ENCODE measurements around the gene FOXS1.
"Not testable (repeated sequence)": the region's sequence is repeated elsewhere in the genome, so short reads cannot be mapped to it uniquely, and the experiment has no call there.

The FOXS1 gene

DNA sequence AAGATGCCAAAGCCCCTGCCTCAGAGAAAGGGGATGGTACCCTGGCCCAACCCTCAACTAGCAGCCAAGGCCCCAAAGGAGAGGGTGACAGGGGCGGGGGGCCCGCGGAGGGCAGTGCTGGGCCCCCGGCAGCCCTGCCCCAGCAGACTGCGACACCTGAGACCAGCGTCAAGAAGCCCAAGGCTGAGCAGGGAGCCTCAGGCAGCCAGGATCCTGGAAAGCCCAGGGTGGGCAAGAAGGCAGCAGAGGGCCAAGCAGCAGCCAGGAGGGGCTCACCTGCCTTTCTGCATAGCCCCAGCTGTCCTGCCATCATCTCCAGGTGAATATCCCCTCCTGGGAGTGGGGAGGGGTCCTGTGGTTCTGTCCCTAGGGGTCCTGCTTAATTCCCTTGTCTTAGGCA, 25.2 kb downstream of the FOXS1 start:
- no peak for FAIRE-seq

DNA sequence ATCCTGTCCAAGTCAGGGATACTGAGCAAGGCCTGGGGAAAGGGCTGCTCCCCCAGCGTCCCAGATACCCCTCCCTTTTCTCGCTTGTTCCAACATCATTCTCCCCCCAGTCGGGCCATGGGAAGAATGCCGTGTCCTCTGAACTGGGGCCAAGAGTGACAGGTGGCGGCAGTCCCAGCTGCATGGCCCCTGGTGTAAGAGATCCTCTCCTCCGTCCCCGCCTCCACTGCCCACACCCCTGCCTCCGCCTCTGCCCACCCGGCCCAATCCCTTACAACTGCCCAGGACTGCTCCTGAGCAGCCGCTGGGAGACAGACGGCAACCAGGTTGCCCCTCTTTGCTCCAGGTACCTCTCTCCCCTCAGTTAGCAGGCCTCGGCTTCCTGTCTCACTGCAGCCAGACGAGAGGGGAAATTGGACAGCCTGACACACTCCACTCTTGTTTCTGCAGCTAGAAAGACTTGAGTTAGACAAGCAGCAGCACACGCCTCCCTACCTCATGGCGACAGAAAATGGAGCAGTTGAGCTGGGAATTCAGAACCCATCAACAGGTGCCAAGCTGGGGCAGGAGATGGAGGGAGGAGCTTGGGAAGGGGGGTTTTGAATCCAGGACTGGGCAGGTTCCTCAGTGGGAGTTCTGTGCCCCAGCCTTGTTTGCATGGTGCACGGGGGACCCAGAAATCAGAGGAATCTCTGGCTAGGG, 26.2 kb downstream of the FOXS1 start, which contains the start of gene MYLK2:
TSS of gene MYLK2 (plus strand) at position 274 of the 702 bp plus-strand sequence. CDS start at position 499, 225 bp downstream.
- no peak for FAIRE-seq

DNA sequence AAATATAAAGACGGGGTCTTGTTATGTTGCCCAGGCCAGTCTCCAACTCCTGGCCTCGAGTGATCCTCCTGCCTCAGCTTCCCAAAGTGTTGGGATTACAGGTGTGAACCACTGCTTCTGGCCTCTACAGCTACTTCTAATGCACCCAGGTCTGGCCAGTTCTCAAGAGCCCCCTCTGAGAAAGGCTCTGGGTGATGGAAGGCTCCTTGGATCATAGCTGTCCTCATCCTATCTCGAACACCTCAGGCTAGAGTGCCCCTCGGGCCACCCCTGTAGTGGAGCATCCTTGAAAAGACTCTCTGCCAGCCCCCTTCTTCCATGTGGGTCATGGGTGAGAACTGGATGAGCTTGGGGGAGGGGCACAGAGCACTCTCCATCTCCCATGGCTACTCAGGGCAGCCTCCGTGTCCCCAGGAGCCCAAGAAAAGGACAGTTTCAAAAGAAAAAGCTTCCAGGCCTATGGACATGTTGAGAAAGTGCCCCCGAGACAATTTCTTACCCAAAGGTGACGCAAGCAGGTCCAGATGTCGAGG, 27.0 kb downstream of the FOXS1 start:
- FAIRE-seq = no peak

DNA sequence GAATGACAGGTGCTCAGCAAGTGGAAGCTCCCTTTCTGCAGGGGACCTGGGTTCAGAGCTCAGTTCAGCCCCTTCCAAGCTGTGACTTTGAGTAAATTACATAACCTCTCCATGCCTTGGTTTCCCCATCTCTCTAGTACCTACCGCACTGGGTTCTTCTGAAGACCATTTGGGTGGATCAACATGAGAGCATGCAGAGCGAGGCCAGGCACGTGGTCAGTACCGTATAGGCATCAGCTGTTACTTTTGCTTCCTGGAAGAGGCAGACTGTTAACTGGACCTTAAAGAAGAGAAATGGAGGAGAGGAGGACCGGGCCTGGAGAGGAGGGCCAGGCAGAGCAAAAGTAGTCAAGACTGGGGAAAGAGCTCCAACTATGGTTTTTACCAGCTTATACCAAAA, 27.9 kb downstream of the FOXS1 start:
- no peak for FAIRE-seq

DNA sequence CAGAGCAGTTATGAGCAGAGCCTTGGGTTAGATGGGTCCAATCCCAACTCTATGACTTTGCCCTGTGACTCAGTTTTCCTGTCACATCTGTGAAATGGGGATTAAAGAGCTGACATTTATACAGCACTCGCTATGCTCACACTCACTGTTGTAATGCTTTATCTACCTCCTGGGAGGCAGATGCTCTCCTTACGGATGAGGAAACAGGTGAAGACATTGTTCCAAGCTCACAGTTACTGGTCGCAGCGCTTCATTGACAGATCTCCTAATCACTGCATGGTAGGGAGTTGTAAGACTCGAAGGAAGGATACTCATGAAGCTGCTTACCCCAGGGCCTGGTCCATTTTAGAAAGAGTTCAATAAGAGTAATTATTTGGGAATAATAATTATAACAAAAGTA, 29.2 kb downstream of the FOXS1 start:
- FAIRE-seq = no peak

DNA sequence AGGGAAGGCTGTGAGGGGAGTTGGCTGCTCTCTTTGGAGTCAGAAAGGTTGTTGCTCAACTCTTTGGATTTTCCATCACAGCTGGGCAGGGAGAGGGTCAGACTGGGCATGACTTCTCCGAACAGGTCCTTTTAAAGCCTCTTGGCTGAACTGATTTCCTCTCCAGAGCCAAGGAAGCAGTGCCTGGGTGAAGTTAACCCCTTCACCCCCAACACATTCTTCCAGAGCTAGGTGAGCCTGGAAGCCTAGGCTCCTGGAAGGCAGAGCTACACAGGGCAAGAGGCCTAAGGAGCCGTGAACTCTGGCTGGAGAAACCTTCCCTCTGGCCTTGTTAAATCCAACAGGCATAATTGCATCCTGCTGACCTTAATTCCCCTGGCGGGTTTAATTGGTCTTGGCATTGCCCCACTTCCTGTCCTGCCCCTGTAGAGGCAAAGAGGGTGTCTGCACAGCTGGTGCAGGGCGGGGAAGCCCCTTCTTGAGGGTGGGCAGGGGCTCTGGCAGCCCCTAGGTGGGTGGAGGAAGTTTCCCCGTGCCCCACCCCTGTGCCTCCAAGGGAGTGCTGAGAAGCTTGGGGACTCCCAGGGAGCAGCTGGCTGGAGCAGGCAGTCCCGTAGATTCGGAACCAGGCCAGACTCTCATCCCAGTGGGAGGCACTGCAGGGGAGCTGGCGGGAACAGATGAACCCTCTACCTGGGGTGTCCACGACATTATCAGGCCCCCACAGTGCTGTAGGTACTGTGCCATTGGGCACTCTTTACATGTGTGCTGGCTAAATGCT, 29.8 kb downstream of the FOXS1 start:
- FAIRE-seq = no peak

DNA sequence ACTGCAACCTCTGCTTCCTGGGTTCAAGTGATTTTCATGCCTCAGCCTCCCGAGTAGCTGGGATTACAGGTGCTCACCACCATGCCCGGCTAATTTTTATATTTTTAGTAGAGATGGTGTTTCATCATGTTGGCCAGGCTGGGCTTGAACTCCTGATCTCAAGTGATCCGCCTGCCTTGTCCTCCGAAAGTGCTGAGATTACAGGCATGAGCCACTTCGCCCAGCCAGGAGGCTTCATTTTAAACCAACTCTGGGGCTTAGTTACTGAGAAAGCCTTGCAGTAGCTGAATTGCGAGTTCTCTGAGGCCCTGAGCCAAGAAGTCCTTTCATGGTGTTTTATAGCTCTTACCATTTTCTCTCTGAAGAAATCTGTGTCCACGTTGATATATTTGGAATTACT, 31.3 kb downstream of the FOXS1 start:
- FAIRE-seq = not testable (repeated sequence)

DNA sequence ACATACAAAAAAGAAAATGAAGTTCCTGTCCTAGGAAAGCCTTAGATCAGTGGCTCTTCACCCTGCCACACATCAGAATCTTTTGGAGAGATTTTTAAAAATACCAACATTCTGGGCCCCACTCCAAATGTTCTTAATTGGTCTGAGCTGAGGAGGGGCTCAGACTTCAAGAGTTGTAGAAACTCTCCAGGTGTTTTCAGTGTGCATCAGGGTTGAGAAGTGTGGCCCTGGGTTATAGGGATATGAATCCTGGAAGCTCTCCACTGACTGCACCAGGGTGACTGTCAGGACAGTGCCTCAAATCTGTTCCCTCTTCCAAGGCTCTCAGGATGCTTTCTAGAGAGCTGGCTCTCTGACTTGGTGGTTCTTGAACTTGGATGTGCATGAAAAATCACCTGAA, 31.8 kb downstream of the FOXS1 start:
- FAIRE-seq = no peak

DNA sequence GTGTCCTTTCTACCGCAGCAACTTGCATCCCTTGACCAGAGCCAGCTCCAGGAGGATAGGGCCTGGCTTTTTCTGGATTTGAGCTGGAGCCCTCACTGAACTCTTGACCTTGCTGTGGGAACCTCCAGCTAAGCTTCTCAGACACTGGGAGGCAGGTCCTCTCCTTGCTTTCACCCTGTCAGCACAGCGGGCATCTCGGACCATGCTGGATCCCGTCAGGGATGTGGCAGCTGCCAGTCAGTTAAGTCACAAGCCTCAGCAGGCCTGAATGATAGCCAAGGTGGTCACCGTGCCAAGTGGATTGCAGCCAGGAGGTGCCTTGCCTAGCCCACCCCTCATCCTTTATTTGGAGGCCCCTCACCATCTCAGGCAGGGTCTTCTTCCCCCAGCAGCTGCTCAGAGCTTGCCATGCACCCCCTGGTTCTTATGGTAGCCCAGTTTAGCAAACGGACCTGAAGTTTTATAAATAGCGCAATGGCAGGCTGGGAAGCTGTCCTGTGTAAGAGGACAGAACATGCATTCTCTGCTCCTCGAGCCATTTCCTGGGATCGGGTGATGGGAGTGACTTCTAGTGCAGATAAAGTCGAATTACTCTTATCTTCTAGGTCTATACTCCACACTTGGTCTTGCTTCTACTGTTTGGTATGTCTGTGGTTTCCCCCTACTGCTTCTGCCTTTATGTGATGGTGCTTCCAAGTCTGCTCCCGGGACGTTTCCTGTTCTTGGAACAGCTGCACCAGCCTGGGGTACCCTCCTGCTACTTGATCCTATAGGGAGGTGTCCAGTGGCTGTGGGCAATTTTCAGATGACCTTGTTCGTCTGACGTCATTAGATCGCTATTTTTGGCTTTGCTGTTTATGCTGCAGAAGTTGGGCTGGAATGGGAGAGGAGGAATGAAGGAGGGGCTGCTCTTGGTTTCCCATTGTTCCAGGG, 33.3 kb downstream of the FOXS1 start:
- FAIRE-seq = no peak

DNA sequence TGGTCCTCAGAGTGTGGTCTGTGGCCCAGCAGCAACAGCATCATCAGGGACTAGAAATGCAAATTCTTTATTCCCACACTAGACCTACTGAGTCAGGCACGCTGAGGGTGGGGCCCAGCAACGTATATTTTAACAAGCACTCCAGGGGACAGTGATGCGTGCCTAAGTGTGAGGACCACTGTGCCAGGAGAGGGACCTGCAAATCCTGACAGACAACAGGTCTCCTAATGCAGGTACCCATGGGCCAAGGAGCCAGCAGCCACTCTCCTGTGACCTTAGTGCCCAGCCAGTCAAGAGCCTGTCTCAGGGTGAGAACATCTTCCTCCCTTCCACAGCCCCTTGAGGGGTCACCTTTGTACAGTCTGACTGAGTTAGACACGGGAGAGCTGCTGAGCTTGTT, 34.2 kb downstream of the FOXS1 start:
- no peak for FAIRE-seq

DNA sequence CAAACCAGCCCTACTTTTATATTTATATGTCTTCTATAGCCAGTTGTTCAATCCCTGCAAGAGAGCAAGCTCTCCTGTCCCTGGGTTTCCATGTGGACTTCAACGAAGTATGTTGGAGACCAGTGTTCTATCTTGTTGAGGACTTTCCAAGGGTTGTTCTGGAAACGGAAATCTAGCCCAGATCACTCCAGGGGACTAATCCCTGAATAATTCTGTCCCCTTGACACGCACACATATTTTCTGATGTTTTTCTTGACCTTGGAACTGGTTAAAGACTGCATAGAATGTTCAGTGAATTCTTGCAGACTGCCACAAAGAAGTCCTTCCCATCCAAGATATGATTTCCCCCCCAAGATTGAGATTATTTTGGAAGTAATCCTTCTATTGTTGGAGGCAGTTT, 35.7 kb downstream of the FOXS1 start:
- no peak for FAIRE-seq

DNA sequence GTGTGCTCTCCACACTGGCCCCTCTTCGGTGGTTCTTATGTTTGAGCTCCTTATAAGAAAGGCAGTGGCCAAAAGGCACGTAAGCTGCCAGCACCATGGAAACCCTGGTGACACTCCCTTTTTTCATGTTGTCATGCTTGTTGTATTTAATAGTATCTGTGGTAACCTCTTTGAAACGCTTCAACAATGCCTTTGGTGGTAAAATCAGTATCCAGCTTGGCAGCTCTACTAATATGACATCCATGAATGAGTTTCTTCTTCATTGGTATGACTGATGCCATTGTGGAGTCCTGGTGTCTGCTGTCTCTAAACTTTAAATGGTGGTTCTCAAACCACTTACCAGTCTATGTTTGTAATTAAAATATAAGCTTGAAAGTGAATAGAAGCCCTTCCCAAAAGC, 36.9 kb downstream of the FOXS1 start:
- FAIRE-seq = no peak

DNA sequence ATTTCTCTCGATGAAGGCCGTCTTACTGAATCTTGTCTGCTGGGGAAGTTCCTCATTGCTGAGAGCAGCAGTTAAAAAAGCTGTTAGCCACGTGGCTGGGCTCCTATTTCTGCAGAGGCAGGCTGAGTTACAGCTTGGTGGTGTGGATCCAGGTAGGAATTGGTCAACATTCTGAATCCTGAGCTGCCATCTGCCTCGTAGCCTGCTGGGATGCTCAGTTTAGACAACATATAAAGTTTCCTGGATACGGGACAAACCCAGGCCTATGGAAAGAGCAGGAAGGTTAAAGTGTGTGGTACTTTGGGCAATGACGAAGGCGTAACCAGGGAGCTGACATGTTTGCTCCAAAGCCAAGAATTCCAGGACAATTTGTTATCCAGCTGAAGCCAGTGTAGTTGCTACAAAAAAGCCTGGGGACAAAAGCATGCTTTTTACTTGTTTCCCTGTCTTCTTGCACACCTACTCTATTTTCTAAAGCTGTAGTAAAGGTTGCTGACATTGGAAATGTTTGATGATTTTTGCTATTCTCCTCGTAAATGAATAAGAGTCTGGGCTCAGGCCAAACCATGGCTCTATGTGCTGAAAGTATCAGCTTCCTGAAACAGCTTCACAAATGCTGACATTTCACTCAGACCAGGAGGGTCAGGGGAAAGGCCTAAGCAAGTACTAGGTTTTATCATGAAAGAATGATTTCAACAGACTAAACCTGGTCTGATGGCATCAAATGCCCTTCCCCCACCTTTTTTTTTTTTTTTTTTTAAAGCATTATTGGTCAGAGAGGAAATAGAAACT, 38.6 kb downstream of the FOXS1 start:
- no peak for FAIRE-seq

DNA sequence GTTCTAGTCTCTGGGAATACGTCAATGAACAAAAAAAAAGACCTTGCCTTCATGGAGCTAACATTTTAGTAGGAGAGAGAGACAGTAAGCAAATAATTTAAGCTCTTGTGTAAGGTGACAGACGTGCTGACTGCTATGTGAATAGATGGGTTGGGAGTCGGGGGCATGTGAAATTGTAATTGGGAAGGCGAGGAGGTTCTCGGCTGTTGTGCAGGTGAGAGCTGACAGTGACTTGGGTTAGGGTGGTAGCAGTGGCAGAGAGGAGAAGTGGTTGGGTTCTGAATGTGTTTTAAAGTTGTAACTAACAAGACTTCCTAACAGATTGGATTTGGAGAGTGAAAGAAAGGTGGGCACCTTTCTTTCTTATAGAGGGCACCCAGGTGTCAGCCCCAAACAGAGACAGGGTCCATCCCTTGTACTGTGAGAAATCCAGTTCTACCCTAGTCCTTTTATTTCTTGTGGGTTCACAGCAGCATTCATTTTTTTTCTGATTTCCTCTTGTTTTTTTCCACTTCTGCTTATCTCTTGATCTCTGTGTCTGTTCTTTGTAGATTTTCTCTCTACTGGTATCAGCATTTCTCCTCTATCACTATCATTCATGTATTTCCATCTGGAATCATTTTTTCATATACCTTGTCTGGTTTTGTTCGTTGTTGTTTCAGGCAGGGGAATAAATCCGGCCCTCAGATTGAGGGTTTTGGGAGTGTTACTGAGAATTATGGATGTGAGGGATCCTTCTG, 41.7 kb downstream of the FOXS1 start:
- FAIRE-seq = no peak

DNA sequence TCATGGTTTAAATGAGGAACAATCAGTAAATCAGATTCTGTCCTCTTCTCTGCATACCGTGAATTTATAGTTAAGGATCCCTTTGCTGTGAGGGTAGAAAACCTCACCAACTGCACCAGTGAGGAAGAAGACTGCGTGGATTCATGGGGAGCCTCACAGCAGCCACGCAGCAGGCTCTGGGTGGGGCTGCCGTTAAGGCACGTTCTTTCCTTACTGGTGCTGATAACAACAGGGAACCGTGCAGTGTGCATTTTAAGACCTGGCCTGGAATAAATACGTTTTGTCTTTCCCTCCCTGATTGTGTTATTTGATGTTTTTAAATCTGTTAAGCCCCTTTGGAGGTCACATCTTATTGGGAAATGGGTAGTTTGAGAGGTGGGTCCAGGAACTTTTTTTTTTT, 43.9 kb downstream of the FOXS1 start:
- FAIRE-seq = no peak

DNA sequence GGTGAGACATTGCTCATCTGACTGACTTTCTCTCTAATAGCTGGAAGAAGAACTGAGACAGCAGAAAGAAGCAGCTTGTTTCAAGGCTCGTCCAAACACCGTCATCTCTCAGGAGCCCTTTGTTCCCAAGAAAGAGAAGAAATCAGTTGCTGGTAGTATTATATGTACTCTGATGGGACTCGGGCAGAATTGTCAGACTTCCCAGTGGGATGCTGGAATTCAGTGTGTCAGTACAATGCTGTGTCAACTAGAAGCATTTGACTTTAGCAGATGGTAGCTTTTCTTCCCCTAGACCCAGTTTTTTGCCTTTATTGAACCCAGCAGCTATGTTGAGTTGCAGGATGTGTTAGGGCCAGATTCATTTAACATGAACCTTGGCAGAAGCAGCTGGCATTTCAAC, 48.0 kb downstream of the FOXS1 start:
- no peak for FAIRE-seq
